B cell (primary cell): ENCODE measurements around the gene PLVAP. TPM values are rescaled to one million over a fixed set of nuclear protein-coding genes. Genes with fewer than 3 reads are reported as not detected.

Experiments
- ATAC-seq: fragments of 200-7000 bp; cut with Tn5 transposase; one replicate; pipeline ENCODE4 v1.10.0; 2021; ENCODE audit warnings: low read depth, mild to moderate bottlenecking, moderate number of reproducible peaks, moderate library complexity
- CTCF ChIA-PET: fragments of 350-600 bp; sonication (Branson Sonifier 250); formaldehyde crosslinking; loops from one replicate; lab custom pipeline; 2021; ENCODE audit warnings: antibody characterized with exemption, inconsistent platforms; lab: Charles Lee
- POLR2A ChIA-PET: fragments of 350-600 bp; sonication (Branson Sonifier 250); formaldehyde crosslinking; loops from one replicate; lab custom pipeline; 2021; ENCODE audit warnings: antibody characterized with exemption; lab: Charles Lee
- DNase-seq: peaks from one replicate; pipeline ENCODE4 v3.0.0; 2013
- H2AFZ ChIP-seq: 2 replicates; pipeline ENCODE4 v1.6.1; 2012; ENCODE audit warnings: mild to moderate bottlenecking, low read depth, low read length; ENCODE audit not compliant: insufficient read depth, poor library complexity, severe bottlenecking
- H3K27ac ChIP-seq, 2 donors: 1 replicate in 1 of 2; 2 replicates in 1 of 2; pipeline ENCODE4 v1.5.1; 2012 to 2013; ENCODE audit warnings: low read length in 2 of 2, mild to moderate bottlenecking in 2 of 2, moderate library complexity in 1 of 2
- H3K27me3 ChIP-seq, 4 experiments: fragments of 200-600 bp in 1 of 4; sonication (generic) in 1 of 4; replicated peaks in 1 of 4; 1 replicate in 2 of 4; 2 replicates in 2 of 4; pipeline versions ENCODE4 v1.6.1 to v1.7.0; 2013 to 2016; ENCODE audit warnings: low read length in 3 of 4, mild to moderate bottlenecking in 2 of 4, mixed read lengths in 1 of 4, moderate library complexity in 1 of 4; ENCODE audit not compliant: insufficient read depth in 4 of 4, control insufficient read depth in 3 of 4; ENCODE audit errors: control extremely low read depth in 1 of 4
- H3K36me3 ChIP-seq, 2 experiments: replicated peaks in 1 of 2; 1 replicate in 1 of 2; 2 replicates in 1 of 2; pipeline versions ENCODE4 v1.6.1 to v1.7.1; 2013; ENCODE audit warnings: low read length in 1 of 2; ENCODE audit not compliant: insufficient read depth in 2 of 2, control insufficient read depth in 1 of 2; ENCODE audit errors: control extremely low read depth in 1 of 2, extremely low read depth in 1 of 2
- H3K4me1 ChIP-seq, 2 donors: fragments of 200-600 bp in 1 of 2; sonication (generic) in 1 of 2; 1 replicate in 1 of 2; 2 replicates in 1 of 2; pipeline versions ENCODE4 v1.5.1 to v1.6.1; 2013 to 2017; ENCODE audit warnings: low read length in 2 of 2; ENCODE audit not compliant: control insufficient read depth in 2 of 2, insufficient read depth in 2 of 2
- H3K4me2 ChIP-seq: replicated peaks from 2 replicates; pipeline ENCODE3; 2012; ENCODE audit warnings: mild to moderate bottlenecking, low read depth, low read length; ENCODE audit not compliant: poor library complexity, severe bottlenecking
- H3K4me3 ChIP-seq, 5 experiments: fragments of 200-600 bp in 1 of 5; sonication (generic) in 1 of 5; 1 replicate in 3 of 5; 2 replicates in 2 of 5; pipeline versions ENCODE4 v1.5.1 to v1.7.0; 2011 to 2016; ENCODE audit warnings: low read length in 4 of 5, mild to moderate bottlenecking in 4 of 5, low read depth in 2 of 5, control low read depth in 1 of 5, moderate library complexity in 1 of 5; ENCODE audit not compliant: insufficient read depth in 1 of 5; ENCODE audit errors: control extremely low read depth in 1 of 5, extremely low read depth in 1 of 5
- H3K79me2 ChIP-seq: fragments of 200-600 bp; sonication (generic); one replicate; pipeline ENCODE4 v1.6.0; 2016; ENCODE audit warnings: low read length; ENCODE audit not compliant: control insufficient read depth, insufficient read depth
- H3K9ac ChIP-seq: fragments of 200-600 bp; sonication (generic); 2 replicates; pipeline ENCODE4 v1.6.1; 2017; ENCODE audit warnings: mild to moderate bottlenecking, low read length, moderate library complexity
- H3K9me3 ChIP-seq, 3 donors: one replicate each; pipeline versions ENCODE4 v1.6.1 to v1.7.1; 2013; ENCODE audit warnings: low read length in 2 of 3; ENCODE audit not compliant: control insufficient read depth in 2 of 3, insufficient read depth in 1 of 3; ENCODE audit errors: control extremely low read depth in 1 of 3
- H4K20me1 ChIP-seq: 2 replicates; pipeline ENCODE4 v1.6.0; 2012; ENCODE audit warnings: mild to moderate bottlenecking, low read length; ENCODE audit not compliant: insufficient read depth, control insufficient read depth, poor library complexity, severe bottlenecking
- H3K27ac Mint-ChIP-seq: one replicate; pipeline ENCODE4 v1.8.0; 2021; ENCODE audit warnings: mixed read lengths
- H3K27me3 Mint-ChIP-seq: one replicate; pipeline ENCODE4 v1.8.0; 2021; ENCODE audit warnings: mixed read lengths
- H3K4me1 Mint-ChIP-seq: one replicate; pipeline ENCODE4 v1.8.0; 2021; ENCODE audit warnings: mixed read lengths
- H3K4me3 Mint-ChIP-seq: one replicate; pipeline ENCODE4 v1.8.0; 2021; ENCODE audit warnings: mixed read lengths
- H3K9me3 Mint-ChIP-seq: one replicate; pipeline ENCODE4 v1.8.0; 2022; ENCODE audit warnings: mixed read lengths; ENCODE audit not compliant: insufficient read depth
- EZH2 ChIP-seq: IDR thresholded peaks from 2 replicates; pipeline ENCODE4 v1.6.1; 2012; ENCODE audit warnings: borderline replicate concordance, low read depth, mild to moderate bottlenecking, moderate library complexity, low read length; ENCODE audit not compliant: insufficient read depth, poor library complexity, severe bottlenecking
- WGBS: methylation state at CpG from one replicate; pipeline ENCODE4 v1.1.5; 2013; ENCODE audit warnings: missing lambda C conversion rate; ENCODE audit not compliant: insufficient coverage; 5-methylcytosine and 5-hydroxymethylcytosine counted together
- intact Hi-C: fragments of 100-400 bp; cut with micrococcal nuclease; formaldehyde crosslinking; loops from one replicate; pipeline ENCODE4 v1.10.0; 2022
- polyA plus RNA-seq: library from polyadenylated mRNA; depleted of rRNA; stranded (reverse); fragments of >200 nt; gene quantifications from 2 replicates; pipeline ENCODE4 v1.2.3, GENCODE V29; 2012
- total RNA-seq, 2 donors: library from RNA; stranded (reverse); fragments of 120-200 nt in 1 of 2; gene quantifications; 1 replicate in 1 of 2; 2 replicates in 1 of 2; pipeline versions ENCODE4 v1.2.3 to v1.2.4, GENCODE V29; 2013 to 2022
- TF ChIP-seq, protein P1 (sequence below): fragments of 200-600 bp; IDR thresholded peaks from one replicate; pipeline ENCODE4 v1.8.0; 2022; ENCODE audit warnings: antibody characterized with exemption, mild to moderate bottlenecking

PLVAP gene
- total and polyA plus RNA-seq, 2 donors (not counting 1 experiment from before 2014, with no cell fraction given) = 0.06 TPM; not detected in 1

DNA sequence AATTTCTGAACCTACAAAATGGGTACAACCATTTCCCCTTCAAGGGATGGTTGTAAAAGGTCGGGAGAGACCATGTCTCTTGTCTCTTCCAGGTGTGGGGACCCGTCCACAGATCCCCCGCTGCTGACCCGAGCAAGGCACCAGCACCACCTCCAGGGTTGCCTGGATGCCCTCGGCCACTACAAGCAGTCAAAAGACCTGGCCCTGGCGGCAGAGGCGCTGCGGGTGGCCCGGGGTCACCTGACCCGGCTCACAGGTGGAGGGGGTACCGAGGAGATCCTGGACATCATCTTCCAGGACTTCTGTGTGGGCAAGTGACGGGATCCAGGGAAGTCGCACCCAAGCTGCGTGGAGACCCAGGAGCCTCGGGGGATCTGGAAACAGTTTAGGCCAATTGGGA is 35.8 kb downstream of the PLVAP start:
- Histone ChIP-seq H3K9me3 (no peaks in the 10 kb centered on the region), H3K4me3 (no peak overlapping the region), H4K20me1 (no peaks in the 10 kb centered on the region), H3K79me2 (peaks cover 9% of the 10 kb centered on the region), H3K4me1 (peaks cover 11 to 21% of the 10 kb centered on the region in 2 donors), H3K4me2 (no peak overlapping the region), H3K27me3 (peaks cover 0 to 3% (median 0%) of the 10 kb centered on the region in 4 experiments), H3K9ac (no peak overlapping the region), H3K36me3 (no peaks in the 10 kb centered on the region), H3K27ac (no peak overlapping the region), H2AFZ (no peak overlapping the region)
- Mint-ChIP-seq H3K9me3 (no peaks in the 10 kb centered on the region), H3K4me1 (peaks cover 27% of the 10 kb centered on the region), H3K27ac (no peak overlapping the region), H3K4me3 (no peak overlapping the region), H3K27me3 (peaks cover 2% of the 10 kb centered on the region)
- ATAC-seq (no peak), DNase-seq (no peak)
- TF ChIP-seq, protein P1, sequence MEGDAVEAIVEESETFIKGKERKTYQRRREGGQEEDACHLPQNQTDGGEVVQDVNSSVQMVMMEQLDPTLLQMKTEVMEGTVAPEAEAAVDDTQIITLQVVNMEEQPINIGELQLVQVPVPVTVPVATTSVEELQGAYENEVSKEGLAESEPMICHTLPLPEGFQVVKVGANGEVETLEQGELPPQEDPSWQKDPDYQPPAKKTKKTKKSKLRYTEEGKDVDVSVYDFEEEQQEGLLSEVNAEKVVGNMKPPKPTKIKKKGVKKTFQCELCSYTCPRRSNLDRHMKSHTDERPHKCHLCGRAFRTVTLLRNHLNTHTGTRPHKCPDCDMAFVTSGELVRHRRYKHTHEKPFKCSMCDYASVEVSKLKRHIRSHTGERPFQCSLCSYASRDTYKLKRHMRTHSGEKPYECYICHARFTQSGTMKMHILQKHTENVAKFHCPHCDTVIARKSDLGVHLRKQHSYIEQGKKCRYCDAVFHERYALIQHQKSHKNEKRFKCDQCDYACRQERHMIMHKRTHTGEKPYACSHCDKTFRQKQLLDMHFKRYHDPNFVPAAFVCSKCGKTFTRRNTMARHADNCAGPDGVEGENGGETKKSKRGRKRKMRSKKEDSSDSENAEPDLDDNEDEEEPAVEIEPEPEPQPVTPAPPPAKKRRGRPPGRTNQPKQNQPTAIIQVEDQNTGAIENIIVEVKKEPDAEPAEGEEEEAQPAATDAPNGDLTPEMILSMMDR = no peak
- TF ChIP-seq EZH2 = no peak
- 97% methylated on average over 15 of the region's 15 CpGs for WGBS
- ChIA-PET POLR2A (no interaction called here), CTCF (interaction anchor here (0.5 kb wide), 1 partner anchor 33 kb away, joined by 3 read pairs; no protein-coding TSS in a partner anchor)
- intact Hi-C loops = no loop called here

GRCh38 chr19:17340871-17341357 is 36.2 kb downstream of the PLVAP start:
- intact Hi-C loops = no loop called here

More at GRCh38 chr19:17340871-17341357, 36.2 kb downstream of the PLVAP start:
- Histone ChIP-seq H2AFZ (no peak overlapping the region), H3K27ac (no peak overlapping the region), H3K4me3 (no peak overlapping the region), H3K9ac (no peak overlapping the region), H3K4me1 (peaks cover 7 to 19% of the 10 kb centered on the region in 2 donors), H3K27me3 (no peaks in the 10 kb centered on the region), H3K9me3 (no peaks in the 10 kb centered on the region), H3K79me2 (peaks cover 9% of the 10 kb centered on the region), H3K4me2 (no peak overlapping the region), H4K20me1 (no peaks in the 10 kb centered on the region), H3K36me3 (no peaks in the 10 kb centered on the region)
- 95% methylated on average over 17 of the region's 17 CpGs for WGBS
- TF ChIP-seq EZH2 = no peak
- POLR2A ChIA-PET = no interaction called here
- no peaks in the 10 kb centered on the region for H3K9me3 Mint-ChIP-seq
- ATAC-seq (no peak), DNase-seq (no peak)
- no peak overlapping the region for H3K4me3 Mint-ChIP-seq
- H3K4me1 Mint-ChIP-seq = peaks cover 24% of the 10 kb centered on the region
- no peak overlapping the region for H3K27ac Mint-ChIP-seq
- H3K27me3 Mint-ChIP-seq = no peaks in the 10 kb centered on the region
- CTCF ChIA-PET = interaction anchor here (0.5 kb wide), 1 partner anchor 33 kb away, joined by 3 read pairs; no protein-coding TSS in a partner anchor
